ENCODE results near the gene CCM2. TPM values are rescaled to one million over a fixed set of nuclear protein-coding genes. Genes with fewer than 3 reads are reported as not detected.

The CCM2 gene
- total RNA-seq, 1 donor from 2014 or later: 47.8 TPM

- peaks cover 8% of the 10 kb centered on the region for H3K36me3 Mint-ChIP-seq (ENCODE audit: low read depth)
- H3K4me3 Mint-ChIP-seq (ENCODE audit: unreplicated experiment): no peak overlapping the region
- no peak for DNase-seq (ENCODE audit: low spot score)
- H3K27ac Mint-ChIP-seq (ENCODE audit: unreplicated experiment): no peak overlapping the region
- no peaks in the 10 kb centered on the region for H3K4me1 Mint-ChIP-seq (ENCODE audit: low read depth)
- H3K9me3 Mint-ChIP-seq (ENCODE audit: low read depth): peaks cover 3% of the 10 kb centered on the region
- H3K27me3 Mint-ChIP-seq (ENCODE audit: low read depth): no peaks in the 10 kb centered on the region
- TF ChIP-seq CTCF (IDR thresholded peaks at IDR 0.05): no peak
Measured at GRCh38 chr7:45060295-45060694, 60.3 kb downstream of the CCM2 start.

DNA sequence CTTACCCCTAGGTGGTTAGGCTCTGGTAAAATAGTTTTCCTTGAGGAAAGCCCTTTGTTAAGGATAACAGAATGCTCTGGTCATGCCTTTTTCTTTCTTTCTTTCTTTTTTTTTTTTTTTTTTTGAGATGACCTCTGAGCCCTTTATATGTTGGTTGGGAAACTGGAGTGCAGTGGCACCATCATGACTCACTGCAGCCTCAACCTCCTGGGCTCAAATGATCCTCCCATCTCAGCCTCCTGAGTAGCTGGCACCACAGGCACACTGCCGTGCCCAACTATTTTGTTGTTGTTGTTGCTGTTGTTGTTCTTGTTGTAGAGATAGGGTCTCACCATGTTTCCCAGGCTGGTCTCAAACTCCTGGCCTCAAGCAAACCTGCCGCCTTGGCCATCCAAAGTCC, 61.4 kb downstream of the CCM2 start:
- Mint-ChIP-seq H3K27me3 (ENCODE audit: low read depth) (no peaks in the 10 kb centered on the region), H3K9me3 (ENCODE audit: low read depth) (no peaks in the 10 kb centered on the region), H3K27ac (ENCODE audit: unreplicated experiment) (no peak overlapping the region), H3K4me1 (ENCODE audit: low read depth) (no peaks in the 10 kb centered on the region), H3K36me3 (ENCODE audit: low read depth) (peaks cover 8% of the 10 kb centered on the region), H3K4me3 (ENCODE audit: unreplicated experiment) (no peak overlapping the region)
- TF ChIP-seq CTCF (IDR thresholded peaks at IDR 0.05): no peak
- DNase-seq (ENCODE audit: low spot score): no peak

DNA sequence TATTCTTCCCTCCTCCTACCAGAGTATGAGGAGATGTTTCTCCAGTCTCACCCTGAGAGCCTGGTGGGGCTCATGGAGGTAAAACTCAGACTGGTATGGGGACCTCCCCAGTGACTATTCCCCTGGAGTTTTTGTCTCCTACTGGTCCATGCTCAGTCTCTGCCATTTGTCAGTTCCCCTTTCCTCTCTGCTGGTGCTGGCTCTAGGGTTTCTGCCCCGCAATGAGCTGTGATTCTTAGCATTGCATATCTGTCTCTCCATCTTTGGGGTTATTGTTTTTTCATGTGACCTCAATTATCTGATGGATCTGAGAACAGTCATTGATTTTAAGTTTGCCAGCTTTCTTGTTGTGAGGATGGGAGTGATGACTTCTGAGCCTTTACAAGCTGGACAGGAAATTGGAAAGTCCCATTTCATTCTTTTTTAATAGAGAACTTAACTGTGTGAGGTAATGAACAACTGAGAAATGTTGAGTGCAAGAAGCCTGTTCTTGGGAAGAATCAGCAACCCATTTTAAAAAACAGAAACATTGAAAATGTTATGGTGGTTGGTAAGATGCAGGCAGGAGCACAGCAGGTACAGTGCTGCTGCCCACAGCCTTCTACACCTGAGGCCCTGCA, 61.9 kb downstream of the CCM2 start:
- no peak overlapping the region for H3K27ac Mint-ChIP-seq (ENCODE audit: unreplicated experiment)
- no peak overlapping the region for H3K4me3 Mint-ChIP-seq (ENCODE audit: unreplicated experiment)
- TF ChIP-seq CTCF (IDR thresholded peaks at IDR 0.05): no peak
- H3K36me3 Mint-ChIP-seq (ENCODE audit: low read depth): peaks cover 8% of the 10 kb centered on the region
- no peaks in the 10 kb centered on the region for H3K4me1 Mint-ChIP-seq (ENCODE audit: low read depth)
- DNase-seq (ENCODE audit: low spot score): no peak
- no peaks in the 10 kb centered on the region for H3K27me3 Mint-ChIP-seq (ENCODE audit: low read depth)
- H3K9me3 Mint-ChIP-seq (ENCODE audit: low read depth): no peaks in the 10 kb centered on the region

- Mint-ChIP-seq H3K27ac (ENCODE audit: unreplicated experiment) (no peak overlapping the region), H3K27me3 (ENCODE audit: low read depth) (no peaks in the 10 kb centered on the region), H3K4me3 (ENCODE audit: unreplicated experiment) (no peak overlapping the region), H3K9me3 (ENCODE audit: low read depth) (no peaks in the 10 kb centered on the region), H3K36me3 (ENCODE audit: low read depth) (peaks cover 16% of the 10 kb centered on the region), H3K4me1 (ENCODE audit: low read depth) (no peaks in the 10 kb centered on the region)
- DNase-seq (ENCODE audit: low spot score): no peak
- no peak for TF ChIP-seq CTCF (IDR thresholded peaks at IDR 0.05)
Measured at GRCh38 chr7:45064047-45064725, 64.2 kb downstream of the CCM2 start.

DNA sequence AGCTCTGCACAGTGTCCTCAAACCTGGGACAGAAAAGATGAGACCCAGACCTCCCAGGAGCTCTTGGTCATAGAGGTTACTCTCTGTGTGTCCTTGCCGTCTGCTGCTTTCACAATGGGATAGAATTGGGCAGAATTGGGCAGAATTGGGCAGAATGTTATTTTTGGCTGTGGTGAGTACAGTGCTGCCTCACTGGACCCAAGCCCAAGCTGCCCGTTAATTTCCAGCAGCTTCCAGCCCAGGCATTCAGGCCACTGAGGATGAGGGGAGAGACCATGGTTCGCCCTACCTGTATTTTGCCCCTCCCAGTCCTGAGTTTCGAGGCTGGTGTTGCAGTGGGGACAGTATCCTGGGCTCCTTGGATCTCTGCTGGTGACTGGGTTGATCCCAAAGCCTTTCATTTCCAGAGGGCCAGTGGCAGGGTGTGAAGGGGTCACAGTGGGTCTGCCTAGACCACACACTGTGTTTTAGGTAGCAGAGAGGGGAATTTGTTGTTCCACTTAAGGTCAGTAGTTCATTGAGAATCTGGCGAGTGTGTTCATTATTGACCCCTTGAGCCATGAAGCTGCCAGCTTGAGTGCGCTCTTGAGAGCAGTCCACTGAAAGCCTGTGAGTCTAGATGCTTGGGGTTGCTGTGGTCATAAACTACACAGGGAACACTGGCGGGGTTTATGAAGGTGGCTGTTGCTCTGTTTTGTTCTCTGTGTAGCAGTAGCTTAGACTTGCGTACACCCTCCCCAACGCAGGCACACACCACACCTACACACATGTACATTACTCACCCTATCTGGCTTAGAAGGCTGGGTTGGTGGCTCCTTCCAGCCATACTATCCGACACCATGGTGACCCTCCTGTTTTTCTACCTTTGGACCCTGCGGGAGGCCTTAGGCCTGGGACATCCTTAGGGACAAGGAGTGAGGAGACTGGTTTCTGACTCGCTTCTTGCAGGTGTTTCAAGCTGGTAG, 65.3 kb downstream of the CCM2 start:
- no peaks in the 10 kb centered on the region for H3K9me3 Mint-ChIP-seq (ENCODE audit: low read depth)
- no peaks in the 10 kb centered on the region for H3K27me3 Mint-ChIP-seq (ENCODE audit: low read depth)
- DNase-seq (ENCODE audit: low spot score): no peak
- no peak overlapping the region for H3K4me3 Mint-ChIP-seq (ENCODE audit: unreplicated experiment)
- TF ChIP-seq CTCF (IDR thresholded peaks at IDR 0.05): no peak
- H3K27ac Mint-ChIP-seq (ENCODE audit: unreplicated experiment): no peak overlapping the region
- H3K4me1 Mint-ChIP-seq (ENCODE audit: low read depth): no peaks in the 10 kb centered on the region
- H3K36me3 Mint-ChIP-seq (ENCODE audit: low read depth): peaks cover 16% of the 10 kb centered on the region
